Pancreas (tissue), 10 donors: ENCODE measurements around the gene EBF3. TPM values are rescaled to one million over a fixed set of nuclear protein-coding genes. Genes with fewer than 3 reads are reported as not detected.

Experiments
- ATAC-seq, 4 donors: fragments of 200-7000 bp; cut with Tn5 transposase; one replicate each; pipeline versions ENCODE4 v1.8.0 to v1.9.1; 2020; ENCODE audit warnings: mild to moderate bottlenecking in 4 of 4, moderate library complexity in 4 of 4
- DNase-seq, 6 donors: peaks; one replicate each; pipeline ENCODE4 v3.0.0-alpha.2; 2020
- FAIRE-seq: peaks from 2 replicates; lab custom pipeline; 2012; peaks lifted over from hg19 to GRCh38; lab: Jason Lieb, UNC
- H3K27ac ChIP-seq, 4 donors: fragments of 200-600 bp; sonication (generic); 1 replicate in 3 of 4; 2 replicates in 1 of 4; pipeline versions ENCODE4 v1.5.0 to v1.8.0; 2020
- H3K27me3 ChIP-seq, 4 donors: fragments of 200-600 bp; one replicate each; pipeline ENCODE4 v1.8.0; 2021
- H3K36me3 ChIP-seq, 3 donors: fragments of 200-600 bp; sonication (generic) in 1 of 3; one replicate each; pipeline versions ENCODE4 v1.5.0 to v1.8.0; 2020 to 2021
- H3K4me1 ChIP-seq, 3 donors: fragments of 200-600 bp; one replicate each; pipeline ENCODE4 v1.8.0; 2021
- H3K4me3 ChIP-seq, 4 donors: fragments of 200-600 bp; sonication (generic) in 2 of 4; one replicate each; pipeline versions ENCODE4 v1.5.0 to v1.8.0; 2020 to 2021
- H3K9me3 ChIP-seq, 4 donors: fragments of 200-600 bp; one replicate each; pipeline ENCODE4 v1.8.0; 2021
- CTCF ChIP-seq, 4 donors: fragments of 200-600 bp; sonication (generic) in 3 of 4; IDR thresholded peaks; one replicate each; pipeline versions ENCODE4 v1.5.0 to v1.8.0; 2021; ENCODE audit warnings: antibody characterized with exemption in 4 of 4
- WGBS, 2 donors: extraction: QIAGEN DNeasy Blood & Tissue Kit; methylation state at CpG; one replicate each; pipeline ENCODE4 v1.1.7; 2013; 5-methylcytosine and 5-hydroxymethylcytosine counted together
- intact Hi-C, 3 donors: fragments of 100-400 bp; cut with DNase I; formaldehyde crosslinking; loops; one replicate each; pipeline versions ENCODE4 v1.11.1 to v1.14.2; 2022
- polyA plus RNA-seq, 2 donors: library from polyadenylated mRNA; stranded (reverse); fragments of 200-250 nt; gene quantifications; one replicate each; pipeline ENCODE4 v1.2.3, GENCODE V29; 2013
- total RNA-seq, 6 donors: library from RNA; stranded (reverse); fragmentation: NEBNext Ultra II Directional in 4 of 6; extraction: Animal tissue kit (Norgen Biotek cat#: 25700) in 4 of 6; gene quantifications; one replicate each; pipeline versions ENCODE4 v1.2.1 to v1.2.4, GENCODE V29; 2021 to 2023
- donor health status: healthy with polysubstance abuse.
- donor health status: DM: no; HTN: no; CAD: no; lungs with moderate emphysema.
- donor health status: DM: no; HTN: no; CAD: no.
- donor health status: control.
- donor health status: control.
- donor health status: Bipolar disorder and iron deficiency.
- donor health status: DM: yes; HTN: yes; CAD: no.
- donor health status: DM: no; HTN: no; CAD: no.
- donor health status: DM: no; HTN: no; CAD: no.
- donor health status: DM: yes; HTN: yes; CAD: no.

The EBF3 gene
- total and polyA plus RNA-seq, 8 donors, result 0.47 to 1.5 (median 1.1) TPM

- no peak for ATAC-seq
- Histone ChIP-seq H3K27me3 (peaks cover 0 to 5% (median 2%) of the 10 kb centered on the region in 4 donors), H3K9me3 (no peaks in the 10 kb centered on the region), H3K27ac (no peak overlapping the region), H3K4me3 (no peak overlapping the region), H3K4me1 (no peaks in the 10 kb centered on the region), H3K36me3 (no peaks in the 10 kb centered on the region)
- no peak for TF ChIP-seq CTCF (IDR thresholded peaks at IDR 0.05)
- intact Hi-C loops, result no loop called here
- DNase-seq, result no peak
- 53 to 54% methylated on average over 8 of the region's 8 CpGs for WGBS, 2 donors
- no peak for FAIRE-seq
These were observed 78.5 kb downstream of the EBF3 start for GRCh38 chr10:129885526-129885925.

GRCh38 chr10:129884398-129885078 is 79.5 kb downstream of the EBF3 start:
- FAIRE-seq (no peak), DNase-seq (no peak)

GRCh38 chr10:129883626-129884397 is 80.3 kb downstream of the EBF3 start:
- no peaks in the 10 kb centered on the region for H3K4me1 ChIP-seq
- H3K9me3 ChIP-seq, result no peaks in the 10 kb centered on the region
- H3K27ac ChIP-seq, result no peak overlapping the region
- H3K36me3 ChIP-seq, result no peaks in the 10 kb centered on the region
- intact Hi-C loops, result no loop called here
- no peak for FAIRE-seq
- ATAC-seq, result no peak
- H3K27me3 ChIP-seq, result peaks cover 0 to 5% (median 2%) of the 10 kb centered on the region in 4 donors
- H3K4me3 ChIP-seq, result no peak overlapping the region
- no peak for DNase-seq
- TF ChIP-seq CTCF (IDR thresholded peaks at IDR 0.05), result no peak
- 16 to 17% methylated on average over 20 of the region's 20 CpGs for WGBS, 2 donors

More at GRCh38 chr10:129884398-129885078, 79.5 kb downstream of the EBF3 start:
- Histone ChIP-seq H3K36me3 (no peaks in the 10 kb centered on the region), H3K4me3 (no peak overlapping the region), H3K4me1 (no peaks in the 10 kb centered on the region), H3K9me3 (no peaks in the 10 kb centered on the region), H3K27ac (no peak overlapping the region), H3K27me3 (peaks cover 0 to 5% (median 2%) of the 10 kb centered on the region in 4 donors)
- intact Hi-C loops, result no loop called here
- no peak for TF ChIP-seq CTCF (IDR thresholded peaks at IDR 0.05)
- 42 to 44% methylated on average over 18 of the region's 18 CpGs for WGBS, 2 donors
- no peak for ATAC-seq

- peaks cover 0 to 5% (median 2%) of the 10 kb centered on the region in 4 donors for H3K27me3 ChIP-seq
- no peaks in the 10 kb centered on the region for H3K36me3 ChIP-seq
- WGBS, 2 donors, result 59 to 70% methylated on average over 11 of the region's 11 CpGs
- FAIRE-seq (no peak), DNase-seq (no peak), ATAC-seq (no peak)
- TF ChIP-seq CTCF (IDR thresholded peaks at IDR 0.05), result no peak
- no peak overlapping the region for H3K27ac ChIP-seq
- intact Hi-C loops, result no loop called here
- H3K4me1 ChIP-seq, result no peaks in the 10 kb centered on the region
- no peaks in the 10 kb centered on the region for H3K9me3 ChIP-seq
- no peak overlapping the region for H3K4me3 ChIP-seq
These were observed 81.0 kb downstream of the EBF3 start for GRCh38 chr10:129883029-129883428.
